ENCODE data around the gene MISP3. TPM values are rescaled to one million over a fixed set of nuclear protein-coding genes. Genes with fewer than 3 reads are reported as not detected.
A peak's percentile ranks its signal among the peaks of the same experiment; 100 is the strongest.

Gene MISP3
- total RNA-seq, 1 donor from 2014 or later = 5.3 TPM

DNA sequence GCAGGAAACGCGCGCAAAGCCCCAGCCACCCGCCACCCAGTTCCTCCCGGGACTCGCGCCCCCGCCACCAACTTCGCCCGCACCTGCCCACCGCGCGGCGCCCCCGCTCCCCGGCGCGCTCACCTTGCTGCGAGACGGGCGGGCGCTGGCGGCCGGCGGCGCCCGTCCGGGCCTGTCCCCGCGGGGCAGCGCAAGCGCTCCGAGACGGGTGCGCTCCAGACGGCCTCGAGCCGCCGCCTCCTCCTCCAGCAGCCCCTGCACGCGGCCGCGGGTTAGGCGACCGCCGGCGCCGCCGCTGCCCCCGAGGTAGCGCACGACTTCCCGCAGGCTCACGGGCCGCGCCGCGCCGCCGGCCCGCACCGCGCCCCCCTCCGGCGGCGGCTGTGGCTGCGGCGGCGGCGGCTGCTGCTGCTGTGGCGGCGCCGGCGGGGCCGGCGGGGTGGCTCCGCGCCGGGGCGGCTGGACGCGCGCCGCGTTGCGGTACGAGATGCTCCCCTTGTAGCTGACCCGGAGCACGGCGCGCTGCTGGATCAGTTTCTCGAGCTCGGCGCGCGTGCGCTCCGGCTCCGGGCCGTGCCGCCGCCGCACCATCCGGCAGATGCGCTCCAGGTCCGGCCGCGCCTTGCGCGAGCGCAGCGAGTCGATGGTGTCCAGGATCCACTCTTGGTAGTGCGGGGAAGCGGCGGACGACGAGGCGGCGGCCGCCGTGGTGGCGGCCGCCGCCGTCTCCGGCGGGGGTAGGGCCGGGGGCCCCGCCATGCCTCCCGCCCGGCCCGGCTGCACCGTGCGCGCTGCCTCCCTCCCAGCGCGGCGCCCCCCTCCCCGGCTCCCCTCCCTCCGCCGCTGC, 17.3 kb downstream of the MISP3 start:
- peaks cover 16% of the 10 kb centered on the region for H3K9me3 Mint-ChIP-seq
- no peaks in the 10 kb centered on the region for H3K27me3 Mint-ChIP-seq (ENCODE audit: low read depth)
- peaks cover 51% of the 10 kb centered on the region for H3K36me3 Mint-ChIP-seq (ENCODE audit: low read depth)
- peaks cover 11% of the 10 kb centered on the region for H3K4me1 Mint-ChIP-seq (ENCODE audit: low read depth)
- peak; percentile 37 for DNase-seq (ENCODE audit: low spot score)
- H3K27ac Mint-ChIP-seq = no peak overlapping the region
- H3K4me3 Mint-ChIP-seq (ENCODE audit: low read depth) = peak overlapping the region; percentile 84
- intact Hi-C loops (cut with micrococcal nuclease) = loop anchor here (2.0 to 10.0 kb wide), 3 partner anchors 17 to 305 kb away; partner anchors contain the start of genes ASF1B and MISP3

DNA sequence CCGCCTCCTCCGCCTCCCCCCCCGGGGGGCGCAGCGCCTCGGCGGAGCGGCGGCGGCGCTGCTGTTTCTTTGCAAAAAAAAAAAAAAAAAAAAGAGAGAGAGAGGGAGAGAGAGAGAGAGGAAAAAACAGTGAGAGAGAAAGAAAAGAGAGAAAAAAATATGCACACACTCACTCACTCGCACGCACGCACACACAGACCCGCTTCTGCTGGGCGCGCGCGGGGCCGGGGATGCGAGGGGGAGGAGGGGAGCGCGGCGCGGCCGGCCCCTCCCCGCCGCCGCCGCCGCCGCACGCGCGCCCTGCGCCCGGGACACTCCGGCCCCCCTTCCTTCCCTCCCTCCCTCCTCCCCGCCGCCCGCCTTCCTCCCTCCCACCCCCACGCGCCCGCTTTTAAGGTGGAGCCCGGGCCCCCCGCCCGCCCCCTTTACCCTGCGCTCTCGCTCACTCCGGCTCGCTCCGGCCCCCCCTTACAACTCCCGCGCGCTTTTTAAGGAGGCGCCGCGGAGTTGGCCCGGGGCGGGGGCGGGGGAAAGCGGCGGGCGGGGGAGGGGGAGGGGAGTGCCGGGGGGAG, 18.0 kb downstream of the MISP3 start, which contains the start of gene SAMD1:
Gene SAMD1, minus strand, starts transcription at position 243 of the 572 bp plus-strand sequence.
- Mint-ChIP-seq H3K27me3 (ENCODE audit: low read depth) (no peaks in the 10 kb centered on the region), H3K4me3 (ENCODE audit: low read depth) (peak within 1 kb of the TSS; percentile 99), H3K27ac (peak within 1 kb of the TSS; percentile 99), H3K36me3 (ENCODE audit: low read depth) (peaks cover 49% of the 10 kb centered on the region), H3K4me1 (ENCODE audit: low read depth) (peaks cover 11% of the 10 kb centered on the region), H3K9me3 (peaks cover 16% of the 10 kb centered on the region)
- intact Hi-C loops (cut with micrococcal nuclease) = loop anchor here (1.0 to 2.0 kb wide), 3 partner anchors 9 to 46 kb away; partner anchors contain the start of genes ASF1B and MISP3
- DNase-seq (ENCODE audit: low spot score) = peak; percentile 74

DNA sequence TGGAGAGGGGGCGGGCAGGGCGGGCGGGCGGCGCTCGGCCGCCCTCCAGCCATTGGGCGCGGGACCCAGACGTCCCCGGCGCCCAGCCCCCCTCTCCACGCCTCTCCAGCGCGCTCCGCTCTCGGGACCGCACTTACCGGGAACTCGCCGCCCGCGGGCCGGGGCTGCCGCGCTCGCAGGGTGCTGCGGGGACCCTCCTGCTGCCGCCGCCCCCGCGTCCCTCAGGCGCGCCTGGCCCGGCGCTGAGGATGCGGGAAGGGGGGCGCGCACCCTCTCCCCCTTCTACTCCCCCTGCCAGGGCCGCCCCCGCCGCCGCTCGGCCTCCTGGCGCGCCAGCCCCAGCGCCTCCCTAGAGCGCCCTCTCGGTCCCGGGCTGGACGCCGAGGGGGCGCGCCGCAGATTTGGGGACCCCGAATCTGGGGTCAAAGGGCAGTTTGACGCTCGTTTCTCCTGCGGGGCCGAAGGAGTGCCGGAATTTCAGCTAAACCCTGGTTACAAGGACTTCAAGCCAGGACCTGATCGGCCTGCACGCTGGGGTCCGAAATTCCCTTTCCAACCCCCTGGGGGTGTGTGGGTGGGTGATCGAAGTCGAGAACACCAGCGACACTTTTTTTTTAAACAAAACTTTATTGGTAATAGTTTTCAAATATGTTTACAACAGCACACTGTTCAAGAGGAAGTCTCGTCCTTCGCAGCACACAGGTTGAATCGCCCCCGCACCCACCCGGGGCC, 18.7 kb downstream of the MISP3 start:
- peaks cover 49% of the 10 kb centered on the region for H3K36me3 Mint-ChIP-seq (ENCODE audit: low read depth)
- H3K4me3 Mint-ChIP-seq (ENCODE audit: low read depth) = peak overlapping the region; percentile 99
- intact Hi-C loops (cut with micrococcal nuclease) = loop anchor here (1.0 to 2.0 kb wide), 3 partner anchors 10 to 46 kb away; partner anchors contain the start of genes ASF1B and MISP3
- DNase-seq (ENCODE audit: low spot score) = peak; percentile 58
- H3K4me1 Mint-ChIP-seq (ENCODE audit: low read depth) = peaks cover 11% of the 10 kb centered on the region
- H3K27me3 Mint-ChIP-seq (ENCODE audit: low read depth) = no peaks in the 10 kb centered on the region
- H3K9me3 Mint-ChIP-seq = peaks cover 16% of the 10 kb centered on the region
- peak overlapping the region; percentile 99 for H3K27ac Mint-ChIP-seq

- Mint-ChIP-seq H3K27me3 (ENCODE audit: low read depth) (no peaks in the 10 kb centered on the region), H3K4me3 (ENCODE audit: low read depth) (peak overlapping the region; percentile 99), H3K27ac (peak overlapping the region; percentile 99), H3K36me3 (ENCODE audit: low read depth) (peaks cover 48% of the 10 kb centered on the region), H3K4me1 (ENCODE audit: low read depth) (peaks cover 11% of the 10 kb centered on the region), H3K9me3 (peaks cover 16% of the 10 kb centered on the region)
- DNase-seq (ENCODE audit: low spot score) = no peak
- intact Hi-C loops (cut with micrococcal nuclease) = loop anchor here (1.0 to 2.0 kb wide), 3 partner anchors 11 to 45 kb away; partner anchors contain the start of genes ASF1B and MISP3
Observed at GRCh38 chr19:14091813-14092462, 19.4 kb downstream of the MISP3 start.

GRCh38 chr19:14093117-14093823, 20.7 kb downstream of the MISP3 start:
- H3K4me3 Mint-ChIP-seq (ENCODE audit: low read depth) = peak overlapping the region; percentile 33
- intact Hi-C loops (cut with micrococcal nuclease) = no loop called here
- H3K36me3 Mint-ChIP-seq (ENCODE audit: low read depth) = peaks cover 44% of the 10 kb centered on the region
- peaks cover 16% of the 10 kb centered on the region for H3K9me3 Mint-ChIP-seq
- DNase-seq (ENCODE audit: low spot score) = no peak
- no peaks in the 10 kb centered on the region for H3K27me3 Mint-ChIP-seq (ENCODE audit: low read depth)
- H3K4me1 Mint-ChIP-seq (ENCODE audit: low read depth) = peaks cover 11% of the 10 kb centered on the region
- H3K27ac Mint-ChIP-seq = no peak overlapping the region

DNA sequence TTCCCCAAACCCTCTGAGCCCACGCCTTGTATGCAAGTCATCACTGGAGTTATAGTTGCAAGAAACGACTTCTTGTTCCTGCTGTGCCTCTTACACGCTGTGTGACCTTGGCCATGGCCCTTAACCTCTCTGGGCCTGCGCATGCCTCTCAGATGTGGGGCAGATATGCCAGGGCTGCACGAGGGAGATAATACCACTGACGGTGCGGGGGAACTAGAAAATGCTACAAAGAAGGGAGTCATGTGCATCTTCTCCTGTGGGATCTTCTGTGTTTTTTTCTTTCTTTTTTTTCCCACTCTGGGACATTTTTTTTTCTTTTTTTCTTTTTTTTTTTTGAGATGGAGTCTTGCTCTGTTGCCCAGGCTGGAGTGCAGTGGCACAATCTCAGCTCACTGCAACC, 22.3 kb downstream of the MISP3 start:
- DNase-seq (ENCODE audit: low spot score) = no peak
- Mint-ChIP-seq H3K27me3 (ENCODE audit: low read depth) (no peaks in the 10 kb centered on the region), H3K4me3 (ENCODE audit: low read depth) (no peak overlapping the region), H3K4me1 (ENCODE audit: low read depth) (peaks cover 8% of the 10 kb centered on the region), H3K36me3 (ENCODE audit: low read depth) (peaks cover 32% of the 10 kb centered on the region), H3K27ac (peak overlapping the region; percentile 33), H3K9me3 (peaks cover 16% of the 10 kb centered on the region)
- intact Hi-C loops (cut with micrococcal nuclease) = no loop called here

DNA sequence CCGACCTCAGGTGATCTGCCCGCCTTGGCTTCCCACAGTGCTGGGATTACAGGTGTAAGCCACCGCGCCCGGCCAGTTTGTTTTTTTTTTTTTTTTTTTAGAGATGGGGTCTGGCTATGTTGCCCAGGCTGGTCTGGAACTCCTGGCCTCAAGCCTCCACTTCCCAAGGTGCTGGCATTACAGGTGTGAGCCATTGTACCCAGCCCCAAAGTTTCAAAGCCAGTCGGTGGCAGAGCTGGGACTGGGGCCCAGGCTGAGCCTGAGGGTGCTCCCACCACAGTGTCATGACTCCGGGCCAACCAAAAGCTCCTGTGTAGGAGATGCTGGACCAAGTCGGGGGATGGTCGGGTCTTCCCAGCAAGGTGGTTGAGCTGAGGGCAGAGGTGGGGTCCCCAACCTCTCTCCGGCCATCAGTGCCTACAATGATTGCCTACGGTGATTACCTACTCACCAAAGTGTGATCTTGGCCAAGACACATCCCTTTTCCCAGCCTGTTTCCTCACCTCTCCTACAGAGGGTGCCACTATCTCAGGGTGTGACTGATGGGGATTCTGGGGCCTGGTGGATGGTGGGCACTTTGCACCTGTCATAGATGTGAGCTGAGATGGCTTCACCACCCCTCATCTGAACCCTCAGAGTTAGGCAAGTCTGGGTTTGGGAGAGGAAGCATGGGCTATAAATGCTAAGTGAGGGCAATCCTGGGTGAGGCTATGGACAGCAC, 23.8 kb downstream of the MISP3 start:
- Mint-ChIP-seq H3K27me3 (ENCODE audit: low read depth) (no peaks in the 10 kb centered on the region), H3K27ac (no peak overlapping the region), H3K4me3 (ENCODE audit: low read depth) (no peak overlapping the region), H3K9me3 (peaks cover 16% of the 10 kb centered on the region), H3K36me3 (ENCODE audit: low read depth) (peaks cover 35% of the 10 kb centered on the region), H3K4me1 (ENCODE audit: low read depth) (peaks cover 6% of the 10 kb centered on the region)
- no peak for DNase-seq (ENCODE audit: low spot score)
- intact Hi-C loops (cut with micrococcal nuclease) = no loop called here

DNA sequence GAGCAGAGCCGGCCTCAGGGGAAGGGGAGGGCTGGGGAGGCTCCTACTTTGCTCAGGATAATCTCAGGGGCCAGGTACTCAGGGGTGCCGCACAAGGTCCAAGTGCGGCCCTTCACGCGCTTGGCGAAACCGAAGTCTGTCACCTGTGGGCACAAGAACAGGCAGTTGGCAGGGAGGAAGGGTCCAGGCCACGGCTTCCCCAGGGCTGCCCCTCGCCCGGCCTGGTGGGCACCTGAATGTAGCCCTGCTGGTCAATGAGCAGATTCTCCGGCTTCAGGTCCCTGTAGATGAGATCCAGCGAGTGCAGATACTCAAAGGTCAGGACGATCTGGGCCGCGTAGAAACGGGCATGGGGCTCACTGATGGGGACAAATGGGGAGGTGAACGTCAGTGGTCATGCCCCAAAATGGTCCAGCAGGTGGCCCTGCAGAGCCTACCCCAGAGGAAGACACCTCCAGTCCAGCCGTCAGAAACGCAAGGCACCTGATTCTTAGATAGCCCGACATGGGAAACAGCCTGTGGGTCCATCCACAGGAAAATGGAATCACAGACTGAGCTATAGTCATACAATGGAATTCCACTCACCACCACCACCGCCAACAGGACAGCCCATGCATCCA, 25.1 kb downstream of the MISP3 start:
- Mint-ChIP-seq H3K27ac (no peak overlapping the region), H3K4me1 (ENCODE audit: low read depth) (no peaks in the 10 kb centered on the region), H3K9me3 (peaks cover 16% of the 10 kb centered on the region), H3K4me3 (ENCODE audit: low read depth) (no peak overlapping the region), H3K27me3 (ENCODE audit: low read depth) (no peaks in the 10 kb centered on the region), H3K36me3 (ENCODE audit: low read depth) (peaks cover 27% of the 10 kb centered on the region)
- no peak for DNase-seq (ENCODE audit: low spot score)
- intact Hi-C loops (cut with micrococcal nuclease) = no loop called here

GRCh38 chr19:14101003-14101545, 28.5 kb downstream of the MISP3 start:
- Mint-ChIP-seq H3K9me3 (no peaks in the 10 kb centered on the region), H3K27ac (no peak overlapping the region), H3K4me3 (ENCODE audit: low read depth) (no peak overlapping the region), H3K36me3 (ENCODE audit: low read depth) (peaks cover 19% of the 10 kb centered on the region), H3K4me1 (ENCODE audit: low read depth) (no peaks in the 10 kb centered on the region), H3K27me3 (ENCODE audit: low read depth) (no peaks in the 10 kb centered on the region)
- intact Hi-C loops (cut with micrococcal nuclease) = no loop called here
- no peak for DNase-seq (ENCODE audit: low spot score)

- DNase-seq (ENCODE audit: low spot score) = no peak
- H3K4me3 Mint-ChIP-seq (ENCODE audit: low read depth) = no peak overlapping the region
- no peaks in the 10 kb centered on the region for H3K27me3 Mint-ChIP-seq (ENCODE audit: low read depth)
- no peak overlapping the region for H3K27ac Mint-ChIP-seq
- peaks cover 11% of the 10 kb centered on the region for H3K36me3 Mint-ChIP-seq (ENCODE audit: low read depth)
- no peaks in the 10 kb centered on the region for H3K4me1 Mint-ChIP-seq (ENCODE audit: low read depth)
- intact Hi-C loops (cut with micrococcal nuclease) = no loop called here
- H3K9me3 Mint-ChIP-seq = no peaks in the 10 kb centered on the region
Observed at GRCh38 chr19:14102102-14102696, 29.6 kb downstream of the MISP3 start.

Data from activated T-helper 2 cell treated with anti-CD3 and anti-CD28 coated beads, Interferon-gamma antibody, Interleukin-2, Interleukin-4, amounts not matched to agents 10 μg/mL and 5 μg/mL and 100 μg/mL, durations not matched to agents 14 hours and 24 hours and 36 hours (primary cell).